Frontal cortex (tissue), 4 donors: ENCODE results near the gene TMEM39B. TPM values are rescaled to one million over a fixed set of nuclear protein-coding genes. Genes with fewer than 3 reads are reported as not detected.
"Not testable (repeated sequence)": the region's sequence is repeated elsewhere in the genome, so short reads cannot be mapped to it uniquely, and the experiment has no call there.

Experiments used
- DNase-seq, 2 donors: peaks; one replicate each; pipeline ENCODE4 v3.0.0; 2012; ENCODE audit warnings: low spot score in 2 of 2
- FAIRE-seq: peaks from 2 replicates; lab custom pipeline; 2012; peaks lifted over from hg19 to GRCh38; lab: Jason Lieb, UNC
- small RNA-seq: library from RNA; depleted of rRNA; stranded (forward); fragments of <200 nt; gene quantifications from one replicate; pipeline ENCODE3, GENCODE V24; 2014
- total RNA-seq: library from RNA; depleted of rRNA; stranded (reverse); fragments of >200 nt; gene quantifications from one replicate; pipeline ENCODE4 v1.2.3, GENCODE V29; 2014
- donor health status: control.
- donor health status: control.
- donor health status: control.

Gene TMEM39B
- total RNA-seq, 1 donor from 2014 or later: 5.3 TPM

DNA sequence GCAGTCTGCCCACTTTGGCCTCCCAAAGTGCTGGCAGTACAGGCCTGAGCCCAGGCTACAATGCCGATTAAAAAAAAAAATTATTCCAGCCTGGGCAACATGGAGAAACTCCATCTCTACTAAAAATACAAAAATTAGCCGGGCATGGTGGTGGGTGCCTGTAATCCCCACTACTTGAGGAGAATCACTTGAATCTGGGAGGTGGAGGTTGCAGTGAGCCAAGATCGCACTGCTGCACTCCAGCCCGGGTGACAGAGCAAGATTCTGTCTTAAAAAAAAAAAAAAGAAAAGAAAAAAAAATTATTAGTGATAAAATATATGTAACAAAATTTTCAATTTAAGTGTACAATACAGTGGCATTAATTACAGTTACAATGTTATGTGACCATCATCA is 70.6 kb downstream of the TMEM39B start:
- DNase-seq, FAIRE-seq: not testable (repeated sequence)

DNA sequence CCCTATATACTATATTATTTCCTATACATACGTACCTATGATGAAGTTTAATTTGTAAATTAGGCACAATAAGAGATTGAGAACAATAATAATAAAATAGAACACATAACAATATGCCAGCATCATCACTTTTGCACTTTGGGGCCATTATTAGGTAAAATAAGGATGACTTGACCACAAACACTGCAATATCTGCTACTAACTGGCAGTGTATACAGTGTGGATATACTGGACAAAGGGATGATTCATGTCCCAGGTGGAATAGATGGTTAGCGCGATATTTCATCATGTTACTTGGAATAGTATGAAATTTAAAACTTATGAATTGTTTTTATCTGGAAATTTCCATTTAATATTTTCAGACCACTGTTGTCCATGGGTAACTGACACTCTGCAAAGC is 71.3 kb downstream of the TMEM39B start:
- no peak for DNase-seq
- no peak for FAIRE-seq

- not testable (repeated sequence) for DNase-seq, FAIRE-seq
These were observed 75.1 kb downstream of the TMEM39B start for GRCh38 chr1:32147799-32148198.

- no peak for FAIRE-seq
These were observed 78.1 kb downstream of the TMEM39B start for GRCh38 chr1:32150847-32151246.

DNA sequence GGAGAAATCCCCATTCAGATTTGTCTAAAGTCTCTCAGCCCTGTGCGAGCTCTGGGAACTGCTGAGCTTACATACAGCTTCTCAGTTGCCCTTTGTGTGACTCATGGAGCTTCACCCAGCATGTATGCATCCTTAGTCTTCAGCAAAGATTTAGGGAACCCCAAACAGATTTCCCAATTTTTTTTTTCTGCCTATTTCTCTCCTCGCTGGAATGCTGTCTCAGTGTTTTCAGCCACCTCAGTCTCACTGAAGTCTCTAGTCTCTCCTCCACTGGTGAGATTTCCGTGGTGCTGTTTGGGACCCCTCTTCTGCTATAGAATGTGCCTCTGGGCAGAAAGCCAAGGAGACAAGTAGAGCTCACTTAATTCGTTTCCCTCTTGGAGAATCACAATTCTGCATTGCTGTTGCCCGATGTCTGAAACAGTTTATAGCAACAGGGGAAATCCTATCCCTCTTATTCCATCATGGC is 78.6 kb downstream of the TMEM39B start:
- FAIRE-seq (no peak), DNase-seq (peak in 1 of 2 donors; percentile 16)

More at GRCh38 chr1:32150847-32151246, 78.1 kb downstream of the TMEM39B start:
- DNase-seq: no peak

Small RNA genes within 50 kb of the gene (small RNA-seq; reads per million reads assigned to genes)
- gene MIR5585 (not detected), gene RF00017 (not detected)

Other genes with a start within 250 kb of the TMEM39B start
- 455 TPM for gene PTP4A2, start 134.6 kb upstream of the TMEM39B start, total RNA-seq
- 105 TPM for gene KHDRBS1, start 59.1 kb upstream of the TMEM39B start, total RNA-seq
- 21.2 TPM for gene KPNA6, start 35.1 kb downstream of the TMEM39B start, total RNA-seq
- gene TXLNA, start 106.7 kb downstream of the TMEM39B start, total RNA-seq: 20.4 TPM
- 34.2 TPM for gene CCDC28B, start 127.7 kb downstream of the TMEM39B start, total RNA-seq
- gene IQCC, start 132.7 kb downstream of the TMEM39B start, total RNA-seq: 3.3 TPM
- not detected for gene DCDC2B, start 136.2 kb downstream of the TMEM39B start, total RNA-seq
- 12.2 TPM for gene TMEM234, start 149.4 kb downstream of the TMEM39B start, total RNA-seq
- 98.6 TPM for gene EIF3I, start 149.5 kb downstream of the TMEM39B start, total RNA-seq
- 0.41 TPM for gene FAM167B, start 174.3 kb downstream of the TMEM39B start, total RNA-seq
- not detected for gene LCK, start 178.3 kb downstream of the TMEM39B start, total RNA-seq
- gene HDAC1, start 219.1 kb downstream of the TMEM39B start, total RNA-seq: 19.6 TPM